GM21529 (cell line): Measurements from ENCODE around the gene OTOS.

Source experiments
- ATAC-seq: cut with Tn5 transposase; IDR thresholded peaks from one replicate; pipeline ENCODE4 v1.9.1; 2021; ENCODE audit not compliant: unreplicated experiment

OTOS gene

DNA sequence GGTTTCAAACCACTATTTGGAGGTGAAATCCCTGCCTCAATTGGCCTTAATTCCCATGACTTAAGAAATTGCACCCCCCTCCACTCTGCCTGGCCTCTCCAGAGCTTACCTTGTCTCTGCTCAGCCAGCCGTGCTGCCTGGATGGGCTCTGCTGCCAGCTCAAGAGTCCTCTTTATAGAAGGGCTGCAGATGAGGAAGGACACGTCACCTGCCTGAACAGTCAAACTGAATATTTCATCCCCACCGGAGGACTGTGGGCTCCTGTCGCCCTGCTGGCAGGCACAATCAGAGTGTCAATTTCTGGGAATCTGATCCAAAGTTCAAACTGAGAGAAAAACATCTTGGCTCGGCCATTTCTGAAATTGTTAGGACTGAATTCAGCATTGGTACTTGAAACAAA is at the start of gene OTOS:
TSS of gene OTOS (minus strand) at position 148 of the 400 bp plus-strand sequence. CDS start 332 bp downstream, outside the sequence.
- ATAC-seq, result no peak

DNA sequence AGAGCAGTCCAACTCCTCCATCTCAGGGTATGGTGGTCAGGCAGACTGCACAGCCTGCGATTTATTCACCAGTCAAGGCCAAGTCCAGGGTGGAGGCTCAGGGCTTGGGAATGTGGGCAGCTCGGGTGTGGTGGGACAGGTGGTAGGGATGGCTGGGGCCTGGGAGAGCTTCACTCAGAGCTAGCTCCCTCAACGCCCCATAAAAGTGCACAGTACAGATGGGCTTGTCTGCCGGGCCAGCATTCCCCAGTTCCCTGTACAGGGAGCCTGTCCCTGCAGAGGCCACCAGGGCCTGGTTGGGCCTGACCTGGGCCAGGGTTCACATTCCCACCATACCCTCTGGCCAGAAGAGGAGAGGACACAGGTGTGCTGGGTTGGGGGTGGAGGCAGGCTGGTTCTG is 49.2 kb upstream of the OTOS start:
- no peak for ATAC-seq

DNA sequence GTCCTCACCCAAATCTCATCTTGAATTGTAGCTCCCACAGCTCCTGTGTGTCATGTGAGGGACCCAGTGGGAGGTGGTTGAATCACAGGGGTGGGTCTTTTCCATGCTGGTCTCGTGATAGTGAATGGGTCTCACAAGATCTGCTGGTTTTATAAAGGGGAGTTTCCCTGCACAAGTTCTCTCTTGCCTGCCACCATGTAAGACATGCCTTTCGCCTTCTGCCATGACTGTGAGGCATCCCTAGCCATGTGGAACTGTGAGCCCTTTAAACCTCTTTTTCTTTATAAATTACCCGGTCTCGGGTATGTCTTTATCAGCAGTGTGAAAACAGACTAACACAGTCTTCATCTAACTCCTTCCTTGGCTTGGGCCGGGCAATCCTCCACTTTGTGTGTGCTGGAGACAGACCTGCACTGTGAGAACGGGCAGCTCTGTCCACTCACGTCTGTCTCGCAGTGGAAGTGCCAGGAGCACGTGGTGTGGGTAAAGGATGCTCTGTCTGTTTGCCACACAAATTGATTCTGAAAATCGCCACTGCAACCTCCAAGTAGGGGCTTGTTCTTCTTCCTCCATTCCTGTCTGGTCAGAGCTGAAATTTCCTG is 47.6 kb upstream of the OTOS start:
- no peak for ATAC-seq

DNA sequence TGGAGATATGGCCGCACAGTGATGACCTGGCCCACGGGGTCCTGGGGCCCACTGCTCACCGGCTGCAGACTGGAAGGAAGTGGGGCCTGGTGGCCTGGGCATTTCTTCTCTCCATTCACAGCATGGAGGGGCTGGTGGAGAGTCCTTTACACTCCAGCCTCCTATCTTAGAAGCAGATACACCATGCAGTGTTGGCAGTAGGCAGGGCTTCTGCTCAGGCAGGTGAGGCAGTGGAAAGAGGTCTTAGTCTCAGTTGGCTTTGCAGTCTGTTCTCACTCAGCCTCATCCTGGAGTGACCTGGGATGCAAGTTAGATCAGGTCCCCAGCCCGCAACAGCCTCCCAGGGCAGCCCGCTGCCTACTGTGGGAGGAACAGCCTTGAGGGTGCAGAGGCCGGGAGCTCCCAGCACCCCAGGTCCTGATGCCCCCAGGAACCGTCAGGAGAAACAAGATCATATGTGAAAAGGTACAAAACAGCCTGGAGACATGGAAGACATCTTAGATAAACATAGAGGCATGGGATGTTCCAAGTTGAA is 45.8 kb upstream of the OTOS start:
- no peak for ATAC-seq

- ATAC-seq, result no peak
These were observed 44.2 kb upstream of the OTOS start for GRCh38 chr2:240184656-240185055.

- ATAC-seq, result no peak
These were observed 43.6 kb upstream of the OTOS start for GRCh38 chr2:240183875-240184590.

DNA sequence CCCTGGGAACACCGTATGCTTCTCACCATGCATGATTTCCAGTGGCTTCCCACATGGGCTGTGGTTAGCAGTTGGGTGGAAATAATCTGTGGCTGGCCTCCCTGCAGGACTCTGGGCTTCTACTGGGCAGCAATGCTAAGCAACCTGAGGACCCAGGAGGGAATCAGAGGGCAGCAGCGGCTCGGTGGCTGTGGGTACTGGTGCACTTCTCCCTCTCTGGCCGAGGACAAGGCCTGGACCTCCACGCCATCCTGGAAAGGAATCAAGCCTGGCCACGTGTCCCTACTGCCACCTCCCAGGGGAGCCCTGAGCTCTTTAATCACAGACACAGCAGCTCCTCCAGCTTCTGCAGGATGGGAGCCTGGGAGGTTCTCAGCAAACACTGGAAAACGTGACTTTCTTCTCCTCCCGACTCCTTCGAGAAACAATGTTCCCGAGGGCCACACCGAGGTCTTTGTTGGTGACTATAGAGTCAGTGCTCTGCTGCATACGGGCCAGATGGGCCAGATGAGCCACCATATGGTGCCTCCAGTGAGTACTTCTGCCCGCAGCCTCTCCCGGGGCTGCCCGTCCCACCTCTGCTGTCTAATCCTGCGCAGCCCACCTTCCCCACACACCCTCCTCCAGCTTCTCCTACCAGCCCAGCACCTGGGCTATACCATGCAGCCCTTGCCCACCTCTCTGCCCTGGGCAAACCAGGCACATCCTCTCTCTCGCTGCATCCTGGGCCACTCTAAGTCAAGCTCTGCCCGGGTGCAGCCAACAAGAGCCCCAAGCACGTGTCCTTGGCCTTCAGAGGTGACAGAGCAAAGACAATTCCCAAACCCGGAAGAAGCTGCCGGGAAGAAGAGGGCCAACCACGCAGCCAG is 42.8 kb upstream of the OTOS start:
- ATAC-seq, result no peak

GRCh38 chr2:240182476-240182875 is 42.0 kb upstream of the OTOS start:
- ATAC-seq, result no peak

- ATAC-seq, result no peak
These were observed 41.5 kb upstream of the OTOS start for GRCh38 chr2:240182001-240182400.

DNA sequence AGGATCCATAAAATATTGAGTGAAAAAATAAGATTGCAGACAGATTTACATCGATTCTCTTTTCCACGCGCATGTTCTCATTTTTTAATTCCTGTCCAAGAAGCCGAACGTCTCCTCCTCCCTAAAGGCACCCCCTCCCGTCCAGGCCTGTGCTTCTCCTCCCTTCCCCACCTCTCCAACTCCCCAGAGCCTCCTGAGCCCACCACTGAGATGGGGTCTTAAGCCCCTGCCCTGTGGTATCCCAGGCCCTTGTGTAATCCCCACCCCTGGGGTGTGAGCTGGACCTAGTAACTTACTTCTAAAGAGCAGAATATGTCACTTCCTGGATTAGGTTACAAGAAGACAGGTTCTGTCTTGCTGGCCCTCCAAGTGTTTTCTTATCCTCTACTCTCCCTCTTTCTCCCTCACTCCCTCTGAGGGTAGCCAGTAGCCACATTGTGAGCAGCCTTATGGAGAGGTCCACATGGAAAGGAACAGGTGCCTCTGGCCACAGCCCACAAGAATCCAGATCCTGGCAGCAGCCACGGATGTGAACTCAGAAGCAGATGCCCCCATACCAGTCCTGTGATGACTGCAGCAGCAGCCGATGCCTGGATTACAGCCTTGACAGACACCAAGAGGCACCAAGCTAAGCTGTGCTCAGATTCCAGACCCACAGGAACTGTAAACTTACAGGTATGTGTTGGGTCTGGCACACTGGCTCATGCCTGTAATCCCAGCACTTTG is 39.6 kb upstream of the OTOS start:
- ATAC-seq, result no peak

DNA sequence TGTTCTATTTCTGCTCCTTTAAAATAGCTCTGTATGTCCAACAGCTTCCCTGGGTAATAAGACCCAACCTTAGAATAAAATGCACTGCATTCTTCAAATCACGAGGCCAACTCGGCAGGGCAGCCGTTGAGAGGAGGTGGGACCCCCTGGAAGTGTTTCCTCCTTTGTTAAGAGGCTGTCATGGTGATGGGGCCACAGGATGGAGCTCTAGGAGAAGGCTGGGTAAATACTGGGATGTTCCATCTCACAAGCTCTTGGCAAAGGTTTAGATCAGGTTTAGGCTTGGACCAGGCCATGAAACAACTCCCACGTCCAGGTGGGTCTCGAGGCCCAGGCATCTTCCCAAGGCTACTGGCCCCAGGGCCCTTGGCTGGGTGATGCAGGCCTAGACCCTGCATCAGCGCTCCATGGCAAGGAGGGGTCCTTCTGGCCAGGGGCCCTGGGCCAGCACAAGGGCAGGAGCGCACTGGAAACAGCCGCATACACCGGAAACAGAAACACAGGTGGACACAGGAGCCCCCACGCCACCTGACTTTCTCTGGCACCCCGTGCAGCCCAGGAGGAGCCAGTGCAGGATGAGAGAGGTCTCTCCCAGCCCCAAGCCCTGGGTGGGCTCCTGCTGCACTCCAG is 38.8 kb upstream of the OTOS start:
- no peak for ATAC-seq

GRCh38 chr2:240178564-240178963 is 38.1 kb upstream of the OTOS start:
- no peak for ATAC-seq

- no peak for ATAC-seq
These were observed 34.0 kb upstream of the OTOS start for GRCh38 chr2:240174496-240174895.

- no peak for ATAC-seq
These were observed 31.8 kb upstream of the OTOS start for GRCh38 chr2:240172071-240172895.

DNA sequence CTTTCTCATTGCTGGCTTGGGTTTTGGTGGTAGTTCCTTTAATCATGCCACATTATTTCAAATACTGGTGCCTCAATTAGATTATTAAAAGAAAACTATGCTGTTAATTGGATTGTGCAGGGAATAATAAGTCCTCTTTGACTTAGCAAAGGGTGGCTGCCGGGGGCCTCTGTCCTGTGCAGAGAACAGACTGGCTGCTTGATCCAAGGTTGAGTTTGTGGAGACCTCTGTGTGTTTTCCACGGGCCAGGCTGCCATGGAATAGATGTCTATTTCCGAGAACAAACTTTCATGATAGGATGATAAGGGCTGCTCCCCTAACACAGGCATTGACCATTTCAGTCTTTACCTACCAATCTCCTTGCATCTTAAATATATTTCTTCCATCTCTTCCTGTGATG is 30.4 kb upstream of the OTOS start:
- no peak for ATAC-seq

GRCh38 chr2:240170354-240170735 is 29.9 kb upstream of the OTOS start:
- no peak for ATAC-seq

- ATAC-seq, result no peak
These were observed 29.3 kb upstream of the OTOS start for GRCh38 chr2:240169486-240170353.

GRCh38 chr2:240168546-240169361 is 28.3 kb upstream of the OTOS start:
- no peak for ATAC-seq
